ENCODE results near the gene CDHR4. TPM values are rescaled to one million over a fixed set of nuclear protein-coding genes. Genes with fewer than 3 reads are reported as not detected.
"Not testable (repeated sequence)": the region's sequence is repeated elsewhere in the genome, so short reads cannot be mapped to it uniquely, and the experiment has no call there.

The CDHR4 gene
- total RNA-seq, 2 donors from 2014 or later, result 0.20 TPM; not detected in 1

- Histone ChIP-seq H3K36me3 (no peaks in the 10 kb centered on the region), H3K27me3 (no peaks in the 10 kb centered on the region), H3K27ac (no peak overlapping the region), H3K4me3 (no peak overlapping the region), H3K4me1 (peaks cover 0 to 19% of the 10 kb centered on the region in 2 donors), H3K9me3 (no peaks in the 10 kb centered on the region)
- no peak for DNase-seq (ENCODE audit: low spot score)
- peak in 1 of 2 donors; percentile 56 for TF ChIP-seq CTCF (IDR thresholded peaks at IDR 0.05)
Observed at GRCh38 chr3:49841126-49841696, 41.5 kb upstream of the CDHR4 start.

- no peak overlapping the region for H3K27ac ChIP-seq
- no peaks in the 10 kb centered on the region for H3K27me3 ChIP-seq
- TF ChIP-seq CTCF (IDR thresholded peaks at IDR 0.05), result no peak
Observed at GRCh38 chr3:49840388-49840787, 40.7 kb upstream of the CDHR4 start.

GRCh38 chr3:49839193-49839809, 39.6 kb upstream of the CDHR4 start:
- H3K27me3 ChIP-seq, result no peaks in the 10 kb centered on the region
- no peak overlapping the region for H3K27ac ChIP-seq
- no peaks in the 10 kb centered on the region for H3K36me3 ChIP-seq
- peak; percentile 66 to 90 for TF ChIP-seq CTCF (IDR thresholded peaks at IDR 0.05)
- H3K4me1 ChIP-seq, result peaks cover 0 to 19% of the 10 kb centered on the region in 2 donors
- peak; percentile 82 for DNase-seq (ENCODE audit: low spot score)
- H3K9me3 ChIP-seq, result no peaks in the 10 kb centered on the region
- H3K4me3 ChIP-seq, result no peak overlapping the region

More at GRCh38 chr3:49840388-49840787, 40.7 kb upstream of the CDHR4 start:
- DNase-seq (ENCODE audit: low spot score), result no peak
- Histone ChIP-seq H3K4me1 (peaks cover 0 to 19% of the 10 kb centered on the region in 2 donors), H3K4me3 (no peak overlapping the region), H3K36me3 (no peaks in the 10 kb centered on the region), H3K9me3 (no peaks in the 10 kb centered on the region)

GRCh38 chr3:49831341-49831740, 31.7 kb upstream of the CDHR4 start:
- no peaks in the 10 kb centered on the region for H3K36me3 ChIP-seq
- no peak for DNase-seq (ENCODE audit: low spot score)
- H3K4me1 ChIP-seq, result no peaks in the 10 kb centered on the region

GRCh38 chr3:49826016-49826415, 26.3 kb upstream of the CDHR4 start:
- Histone ChIP-seq H3K27ac (no peak overlapping the region), H3K27me3 (no peaks in the 10 kb centered on the region), H3K4me1 (no peaks in the 10 kb centered on the region), H3K36me3 (no peaks in the 10 kb centered on the region), H3K9me3 (no peaks in the 10 kb centered on the region), H3K4me3 (no peak overlapping the region)
- DNase-seq (ENCODE audit: low spot score), result no peak
- no peak for TF ChIP-seq CTCF (IDR thresholded peaks at IDR 0.05)

More at GRCh38 chr3:49831341-49831740, 31.7 kb upstream of the CDHR4 start:
- H3K4me3 ChIP-seq, result no peak overlapping the region
- H3K27ac ChIP-seq, result no peak overlapping the region
- H3K9me3 ChIP-seq, result no peaks in the 10 kb centered on the region
- no peak for TF ChIP-seq CTCF (IDR thresholded peaks at IDR 0.05)
- H3K27me3 ChIP-seq, result no peaks in the 10 kb centered on the region

GRCh38 chr3:49823131-49823530, 23.5 kb upstream of the CDHR4 start:
- not testable (repeated sequence) for H3K4me1 ChIP-seq; H3K9me3 ChIP-seq; H3K27me3 ChIP-seq; H3K27ac ChIP-seq; H3K4me3 ChIP-seq; H3K36me3 ChIP-seq; DNase-seq (ENCODE audit: low spot score)

Measured in right atrium auricular region (tissue), 2 donors.